ENCODE measurements around the gene MYH2.
"Not testable (repeated sequence)": the region's sequence is repeated elsewhere in the genome, so short reads cannot be mapped to it uniquely, and the experiment has no call there.

Gene MYH2

DNA sequence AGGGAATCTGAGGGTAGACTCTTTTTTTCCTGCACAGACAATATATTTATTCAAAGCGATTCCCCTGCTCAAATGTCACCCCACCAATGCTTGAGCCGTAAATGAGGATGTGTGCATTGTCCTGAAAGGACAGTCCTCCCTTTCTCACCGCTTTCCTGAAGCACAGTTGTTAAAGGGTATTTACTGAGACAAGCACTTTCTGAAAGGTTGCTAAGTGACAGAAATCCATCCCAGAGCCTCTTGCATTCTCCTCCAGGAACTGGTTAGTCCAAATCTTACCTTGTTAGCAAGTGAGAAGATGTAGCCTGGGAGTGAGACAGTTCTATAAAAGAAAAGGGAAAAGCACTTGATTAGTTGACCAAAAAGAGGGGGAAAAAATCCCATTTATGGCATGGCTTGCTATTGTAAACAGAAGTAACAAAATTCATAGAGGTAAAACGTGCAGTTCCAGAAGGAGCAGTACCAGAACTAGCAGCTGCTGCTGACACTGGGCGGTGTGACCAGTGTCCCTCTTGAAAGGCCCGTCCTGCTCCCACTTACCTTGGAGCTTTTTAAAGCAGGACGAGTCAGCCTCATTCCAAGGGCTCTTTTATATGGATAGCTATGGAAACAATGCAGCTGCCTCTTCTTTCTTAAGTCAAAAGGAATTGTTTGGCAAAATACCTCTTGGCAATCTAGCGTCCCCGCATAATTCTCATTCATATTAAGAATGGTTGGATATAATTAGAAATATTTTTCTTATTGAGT lies at the start of gene MYH2:
Gene MYH2, minus strand, starts transcription at position 563 of the 747 bp plus-strand sequence. CDS start 1,738 bp downstream, outside the sequence.
- DNase-seq: no peak

DNA sequence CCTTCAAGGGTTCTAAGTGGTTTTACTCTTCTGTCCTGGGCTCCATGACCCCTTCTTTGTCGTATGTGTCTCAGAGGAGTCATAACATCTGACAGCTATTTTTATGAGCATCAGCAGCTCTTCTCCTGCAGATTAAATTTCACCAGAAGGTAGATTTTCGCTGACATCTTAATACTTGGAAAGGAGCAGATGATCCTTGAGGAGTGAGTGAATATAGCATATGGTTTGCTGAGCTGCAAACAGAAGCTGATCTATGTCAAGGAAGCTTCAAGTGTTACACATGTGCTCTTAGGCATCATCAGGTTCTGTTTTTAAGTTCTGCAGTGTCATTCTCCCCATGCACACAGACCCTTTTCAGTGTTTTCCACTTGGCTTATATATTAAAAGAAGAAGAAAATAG lies 49.2 kb upstream of the MYH2 start:
- no peak for DNase-seq

DNA sequence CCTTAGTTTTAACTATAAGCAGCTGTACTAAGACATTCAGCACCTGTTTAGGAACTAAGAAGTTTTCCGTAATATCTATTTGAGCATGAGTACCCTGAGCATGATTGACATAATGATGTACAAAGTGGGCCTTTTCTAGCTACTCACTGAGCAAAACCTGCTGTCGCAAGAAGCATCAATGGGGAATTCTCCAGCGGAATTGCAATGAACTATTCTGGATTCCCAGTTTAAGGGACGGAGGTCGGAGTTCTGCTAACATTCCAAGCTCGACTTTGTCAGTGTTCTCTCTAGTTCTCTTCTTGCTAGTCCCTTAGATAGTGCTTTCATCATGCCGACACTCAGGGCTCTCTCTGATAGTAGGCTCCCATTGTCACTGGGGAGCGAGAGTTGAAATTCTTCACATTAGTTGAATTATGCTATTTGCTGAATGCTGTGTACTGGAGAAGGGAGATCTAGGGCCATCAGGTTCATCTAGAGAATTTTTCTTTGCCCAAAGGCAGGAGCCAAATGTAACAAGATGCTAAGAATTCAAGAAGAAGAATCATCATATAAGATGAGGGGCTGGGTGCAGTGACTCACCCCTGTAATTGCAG lies 40.2 kb upstream of the MYH2 start:
- DNase-seq: no peak

DNA sequence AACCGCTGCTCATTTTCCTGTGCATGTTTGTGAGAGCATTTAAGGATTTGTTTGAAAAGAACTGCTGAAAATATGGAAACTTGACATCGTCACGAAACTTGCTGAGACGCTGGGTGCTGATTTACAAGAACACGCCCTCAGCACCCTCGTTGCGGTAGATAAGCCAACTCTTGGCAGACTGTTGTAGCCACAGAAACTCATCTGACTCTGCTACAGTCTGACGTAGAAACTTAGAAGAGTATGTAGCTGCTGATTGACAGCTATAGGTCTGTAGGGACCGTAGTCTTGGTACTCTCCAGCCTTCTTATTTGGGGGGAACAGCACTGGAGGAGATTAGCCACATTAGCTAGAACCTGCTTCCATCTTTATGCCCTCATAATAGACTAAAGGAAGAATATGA lies 36.1 kb upstream of the MYH2 start:
- no peak for DNase-seq

DNA sequence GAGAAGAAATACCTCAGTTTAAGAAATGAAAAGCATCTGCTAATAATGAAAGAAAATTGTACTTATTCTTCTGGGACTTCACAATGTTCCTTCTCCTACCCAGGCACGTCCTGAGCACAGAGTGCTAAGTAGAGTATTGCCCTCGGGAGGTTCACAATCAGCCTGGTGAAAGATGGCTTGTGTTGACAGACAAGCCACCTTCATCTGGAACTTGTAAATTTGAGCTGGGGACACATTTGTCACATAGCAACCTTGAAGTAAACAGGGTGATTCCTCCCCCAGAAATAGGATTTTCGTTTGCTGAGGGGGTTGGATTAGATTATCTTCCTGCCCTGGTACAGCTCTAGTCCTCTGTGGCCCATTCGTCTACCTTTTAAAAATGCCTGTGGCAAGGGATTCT lies 34.4 kb upstream of the MYH2 start:
- DNase-seq: no peak

DNA sequence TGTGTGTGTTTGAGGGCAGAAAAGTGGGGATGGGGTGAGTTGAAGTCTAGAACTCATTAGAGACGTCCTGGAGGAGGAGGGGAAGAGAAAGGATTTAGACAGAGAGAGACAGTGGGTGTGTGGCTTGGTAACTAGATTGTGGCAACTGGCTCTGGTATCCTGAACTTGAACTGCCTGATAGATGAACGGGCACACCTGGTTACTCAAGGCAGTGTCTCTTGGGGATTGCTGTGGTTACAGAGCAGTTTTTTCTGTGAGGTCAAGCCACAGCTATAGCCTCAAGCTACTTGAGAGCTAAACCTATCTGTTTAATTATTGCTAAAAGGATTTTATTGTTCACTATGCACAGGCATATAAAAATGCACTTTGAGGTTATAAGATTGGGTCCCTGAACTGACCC lies 29.8 kb upstream of the MYH2 start:
- no peak for DNase-seq

DNA sequence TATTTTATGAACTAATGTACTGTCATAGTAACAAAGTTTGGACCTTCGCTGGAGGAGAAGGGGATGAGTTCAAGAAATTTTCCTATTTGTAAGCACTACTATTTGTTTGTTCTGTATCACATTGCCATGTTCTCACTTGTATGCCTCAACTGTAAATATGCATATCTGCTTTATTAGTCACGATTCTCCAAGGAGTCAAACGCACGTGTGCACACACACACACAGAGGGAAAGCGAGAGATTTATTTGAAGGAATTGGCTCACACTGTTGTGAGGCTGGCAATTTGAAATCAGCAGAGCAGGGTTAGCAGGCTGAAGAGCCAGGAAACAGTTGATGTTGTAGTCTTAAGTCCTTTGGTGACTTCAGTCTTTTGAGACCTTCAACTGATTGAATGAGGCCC lies 24.9 kb upstream of the MYH2 start:
- no peak for DNase-seq

DNA sequence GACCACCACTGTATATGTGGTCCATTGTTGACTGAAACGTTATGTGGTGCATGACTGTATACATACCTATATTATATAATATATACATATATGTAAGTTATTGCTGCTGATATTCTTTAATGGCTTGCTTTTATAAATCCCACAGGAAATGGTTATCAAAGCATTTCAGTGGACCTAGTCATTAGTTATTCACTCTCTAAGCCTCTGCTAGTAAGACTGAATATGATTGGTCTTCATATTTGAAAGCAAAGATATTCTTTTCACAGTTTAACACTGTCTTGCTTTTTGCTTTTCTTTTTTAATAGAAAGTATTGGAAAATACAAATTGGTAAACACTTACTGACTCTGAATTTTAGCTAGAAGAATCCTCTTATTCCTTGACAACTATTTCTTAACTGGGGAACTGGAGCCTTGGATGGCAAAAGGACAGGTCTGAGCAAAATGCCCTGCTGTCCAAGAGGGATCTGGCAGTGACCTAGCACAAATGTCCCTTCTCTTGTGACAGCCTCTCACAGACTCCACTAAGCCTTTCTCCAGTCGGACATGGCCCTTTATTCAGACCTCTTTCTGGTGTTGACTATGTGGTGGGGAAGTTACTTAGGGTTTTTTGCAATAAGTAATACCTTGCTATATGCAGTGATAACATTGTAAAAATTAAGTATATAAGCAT lies 14.7 kb upstream of the MYH2 start:
- DNase-seq: no peak

DNA sequence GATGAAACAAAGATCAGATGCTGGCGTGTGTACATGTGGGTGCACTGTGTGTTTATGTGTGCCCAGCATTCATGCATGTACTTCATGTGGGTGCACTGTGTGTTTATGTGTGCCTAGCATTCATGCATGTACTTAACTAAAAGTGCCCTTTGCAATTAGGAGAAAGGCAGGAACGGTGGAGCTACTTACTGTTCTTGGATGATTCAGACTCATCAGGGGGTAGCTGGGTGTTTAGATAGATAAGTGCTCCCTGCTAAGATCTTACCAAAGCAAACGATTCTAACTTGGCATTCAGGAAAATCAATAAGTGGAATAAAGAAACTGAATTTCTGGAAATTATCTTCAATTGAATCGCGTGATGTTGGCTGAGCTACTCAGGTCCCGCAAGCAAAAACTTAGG lies 8.6 kb upstream of the MYH2 start:
- DNase-seq: no peak

DNA sequence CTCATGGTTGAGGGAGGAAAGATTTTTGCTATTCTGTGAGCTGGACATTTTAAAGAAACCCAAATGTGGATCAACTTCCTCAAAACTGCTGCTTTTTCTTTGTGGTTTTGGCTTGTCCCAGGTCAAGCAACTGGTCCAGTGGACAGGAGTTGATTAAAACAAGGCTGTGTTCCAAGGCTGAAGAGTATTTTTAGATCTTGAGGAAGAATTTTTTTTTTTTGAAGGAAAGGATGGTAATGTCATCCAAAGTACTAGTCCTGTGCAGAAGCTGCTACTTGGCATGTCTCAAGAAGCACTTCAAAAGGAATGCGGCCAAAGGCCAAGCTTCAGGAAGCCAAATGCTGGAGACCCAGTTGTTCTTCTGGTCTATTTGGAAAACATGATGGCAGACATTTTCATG lies 8.0 kb upstream of the MYH2 start:
- DNase-seq: no peak

DNA sequence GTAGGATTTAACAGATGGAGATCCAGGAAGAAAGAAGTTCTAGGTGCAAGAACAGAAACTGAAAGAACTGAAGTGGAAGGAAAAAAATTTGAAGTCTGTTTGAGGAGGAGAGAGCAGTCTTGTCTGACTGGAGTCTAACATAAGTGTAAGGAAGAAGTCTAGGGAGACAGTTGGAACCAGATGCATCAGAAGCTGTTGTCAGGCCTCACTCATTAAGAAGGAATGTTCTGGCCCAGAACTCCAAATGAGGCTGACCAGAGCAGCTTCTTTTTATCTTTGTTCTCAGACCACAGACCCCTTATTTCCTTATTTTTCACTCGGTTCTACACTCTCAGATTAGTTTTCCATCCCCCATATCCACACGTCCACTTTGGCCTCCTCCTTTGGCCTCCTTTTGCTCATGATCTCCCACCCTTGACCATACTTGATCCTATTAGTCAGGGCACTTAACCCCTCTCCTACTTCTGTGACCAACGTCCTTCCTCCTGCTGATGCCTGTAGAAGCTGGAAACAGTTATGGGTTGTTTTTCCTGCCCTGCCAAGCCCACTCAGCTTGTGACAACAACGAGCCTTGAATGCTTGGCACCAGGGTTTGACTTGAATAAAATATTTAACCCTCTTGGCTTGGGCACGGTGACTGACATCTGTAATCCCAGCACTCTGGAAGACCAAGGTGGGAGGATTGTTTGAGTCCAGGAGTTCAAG lies 7.0 kb upstream of the MYH2 start:
- no peak for DNase-seq

DNA sequence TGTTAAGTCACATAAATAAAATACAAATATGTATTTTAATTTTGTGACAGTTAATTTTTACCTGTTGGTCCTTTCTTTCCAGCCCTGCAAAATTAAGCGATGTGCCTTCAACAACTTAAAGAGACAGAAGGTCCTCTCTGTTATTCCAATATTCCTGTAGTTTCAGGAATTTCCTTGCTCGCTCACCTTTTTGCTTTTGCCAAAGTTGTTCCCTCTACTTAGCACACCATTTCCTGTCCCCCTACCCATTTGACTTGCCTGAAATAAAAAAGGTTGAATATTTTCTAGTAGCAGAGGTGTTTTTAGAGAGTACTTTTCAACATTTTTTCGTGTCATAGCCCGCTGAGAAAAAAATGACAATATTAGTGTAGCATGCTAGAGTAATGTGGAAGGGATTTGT lies 556 bp upstream of the MYH2 start:
- DNase-seq: no peak

DNA sequence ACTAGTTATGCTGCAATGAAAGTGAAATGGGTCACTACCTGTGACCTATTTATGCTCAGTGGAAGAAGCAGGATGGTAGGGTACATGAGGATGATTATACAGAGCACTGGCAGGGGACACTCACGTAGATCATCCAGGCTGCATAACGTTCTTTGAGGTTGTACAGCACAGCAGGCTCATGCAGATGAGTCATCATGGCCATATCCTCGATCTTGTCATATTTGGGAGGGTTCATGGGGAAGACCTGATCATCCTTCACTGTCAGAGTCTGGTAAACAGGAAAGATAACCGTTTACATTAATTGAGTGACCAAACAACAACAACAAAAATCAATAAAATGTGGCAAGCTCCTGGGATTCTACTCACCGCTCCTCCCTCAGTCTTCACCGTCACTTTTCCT lies 2.1 kb downstream of the MYH2 start:
- DNase-seq: no peak

DNA sequence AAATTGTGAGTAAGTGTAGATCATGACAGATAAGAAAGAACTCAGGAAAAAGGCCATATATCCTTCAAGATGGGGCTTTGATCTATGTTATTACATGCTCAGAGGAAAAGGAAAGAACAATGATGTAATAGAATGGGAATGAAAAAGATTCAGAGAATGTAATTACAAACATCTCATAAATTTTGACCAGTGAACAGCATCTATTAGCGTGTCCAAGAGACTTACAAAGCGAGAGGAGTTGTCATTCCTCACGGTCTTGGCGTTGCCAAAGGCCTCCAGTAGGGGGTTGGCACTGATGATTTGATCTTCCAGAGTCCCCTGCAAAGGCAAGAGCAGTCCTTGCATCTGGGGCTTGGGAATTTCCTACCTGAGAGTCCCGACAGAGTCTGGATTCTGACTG lies 6.0 kb downstream of the MYH2 start:
- not testable (repeated sequence) for DNase-seq

DNA sequence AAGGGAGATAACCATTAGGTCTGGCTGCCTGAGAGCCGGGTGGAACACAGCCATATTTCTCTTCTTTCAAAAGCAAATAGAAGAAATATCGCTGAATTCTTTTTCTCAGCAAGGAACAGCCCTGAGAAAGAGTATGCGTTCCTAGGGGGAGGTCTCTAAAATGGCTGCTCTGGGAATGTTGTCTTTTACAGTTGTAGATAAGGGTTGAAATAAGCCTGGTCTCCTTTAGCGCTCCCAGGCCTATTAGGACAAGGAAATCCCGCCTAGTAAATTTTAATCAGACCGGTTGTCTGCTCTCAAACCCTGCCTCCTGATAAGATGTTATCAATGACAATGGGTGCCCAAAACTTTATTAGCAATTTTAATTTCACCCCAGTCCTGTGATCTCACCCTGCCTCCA lies 8.3 kb downstream of the MYH2 start:
- not testable (repeated sequence) for DNase-seq

DNA sequence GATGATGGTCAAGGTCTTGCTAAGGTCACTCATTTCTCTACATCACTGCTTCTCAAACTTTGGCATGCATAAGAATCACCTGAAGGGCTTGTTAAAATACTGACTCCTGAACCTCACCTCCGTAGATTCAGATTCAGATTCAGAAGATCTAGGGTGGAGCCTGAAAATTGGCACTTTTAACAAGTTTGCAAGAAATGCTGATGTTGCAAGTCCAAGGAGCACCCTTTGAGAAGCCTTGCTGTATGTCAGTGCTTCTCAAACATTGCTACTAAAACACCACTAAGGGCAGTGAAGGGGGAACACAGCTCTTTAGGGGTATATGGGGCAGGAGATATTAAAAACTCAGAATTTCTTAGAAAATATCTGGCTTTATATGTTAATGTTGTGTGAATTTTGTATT lies 17.4 kb downstream of the MYH2 start:
- DNase-seq: no peak

DNA sequence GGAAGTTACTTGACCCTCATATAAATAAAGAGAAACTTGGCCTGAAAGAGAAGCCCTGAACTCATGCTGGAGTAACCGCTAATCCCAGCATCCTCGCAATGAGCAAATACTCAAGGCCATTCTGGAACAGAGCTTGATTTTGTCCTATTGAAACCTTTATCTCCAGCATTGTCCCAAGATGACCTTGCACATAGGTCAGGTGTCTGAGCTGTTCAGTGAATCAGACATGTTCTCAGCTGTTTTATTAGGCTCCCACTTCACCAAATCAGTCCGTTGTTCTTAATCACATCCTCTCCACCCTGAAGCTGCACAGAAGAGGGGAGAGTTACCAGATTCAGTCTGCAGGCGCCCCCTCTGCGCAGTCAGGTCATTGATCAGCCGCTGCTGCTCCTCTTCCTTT lies 22.0 kb downstream of the MYH2 start:
- no peak for DNase-seq

DNA sequence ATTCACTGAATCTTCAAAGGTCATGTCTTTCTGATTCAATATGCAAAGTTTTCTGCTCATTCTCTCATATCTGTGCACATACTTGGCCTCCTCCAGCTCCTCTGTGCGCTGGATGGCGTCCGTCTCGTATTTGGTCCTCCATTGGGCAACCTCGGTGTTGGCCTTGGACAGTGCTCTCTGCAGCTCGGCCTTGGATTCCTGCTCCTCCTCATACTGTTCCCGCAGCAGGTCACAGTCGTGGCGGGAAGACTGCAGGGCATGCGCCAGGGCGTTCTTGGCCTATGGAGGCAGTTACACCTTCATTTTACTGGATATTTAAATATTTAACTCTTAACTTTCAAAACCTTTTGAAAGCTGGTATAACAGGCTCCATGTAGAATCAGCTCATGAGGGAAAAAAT lies 22.9 kb downstream of the MYH2 start:
- DNase-seq: no peak

DNA sequence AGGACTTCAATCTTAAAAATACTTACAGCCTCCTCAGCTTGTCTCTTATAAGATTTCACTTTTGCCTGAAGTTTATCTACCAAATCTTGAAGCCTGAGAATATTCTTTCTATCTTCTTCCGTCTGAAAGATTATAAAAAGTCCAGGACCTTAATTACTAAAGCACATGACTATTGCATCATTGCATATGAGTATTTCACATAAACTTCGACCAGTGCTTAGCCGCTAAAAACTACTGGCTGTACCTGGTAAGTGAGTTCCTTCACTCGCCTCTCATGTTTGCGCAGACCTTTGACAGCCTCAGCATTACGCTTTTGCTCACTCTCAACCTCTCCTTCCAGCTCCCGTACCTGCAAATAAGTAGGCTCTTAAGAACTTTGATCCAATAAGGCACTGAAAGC lies 26.4 kb downstream of the MYH2 start:
- no peak for DNase-seq

DNA sequence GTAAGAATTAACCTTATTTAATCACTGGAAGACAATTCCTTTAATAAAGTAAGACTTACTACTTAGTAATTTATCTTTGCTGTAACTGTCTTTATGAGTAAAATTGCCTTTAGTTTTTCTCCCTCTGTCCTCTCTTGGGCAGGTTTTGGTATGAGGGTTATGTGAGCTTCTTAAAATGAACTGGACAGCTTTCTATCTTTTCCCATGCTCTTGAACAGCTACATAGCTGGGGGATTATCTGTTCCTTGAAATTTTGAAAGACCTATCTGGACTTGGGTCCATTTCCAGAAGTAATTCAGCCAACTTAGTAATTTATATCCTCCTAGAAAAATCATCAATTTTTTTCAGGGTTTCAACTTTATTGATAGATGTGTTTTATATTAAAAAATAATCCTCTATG lies 27.5 kb downstream of the MYH2 start:
- no peak for DNase-seq

DNA sequence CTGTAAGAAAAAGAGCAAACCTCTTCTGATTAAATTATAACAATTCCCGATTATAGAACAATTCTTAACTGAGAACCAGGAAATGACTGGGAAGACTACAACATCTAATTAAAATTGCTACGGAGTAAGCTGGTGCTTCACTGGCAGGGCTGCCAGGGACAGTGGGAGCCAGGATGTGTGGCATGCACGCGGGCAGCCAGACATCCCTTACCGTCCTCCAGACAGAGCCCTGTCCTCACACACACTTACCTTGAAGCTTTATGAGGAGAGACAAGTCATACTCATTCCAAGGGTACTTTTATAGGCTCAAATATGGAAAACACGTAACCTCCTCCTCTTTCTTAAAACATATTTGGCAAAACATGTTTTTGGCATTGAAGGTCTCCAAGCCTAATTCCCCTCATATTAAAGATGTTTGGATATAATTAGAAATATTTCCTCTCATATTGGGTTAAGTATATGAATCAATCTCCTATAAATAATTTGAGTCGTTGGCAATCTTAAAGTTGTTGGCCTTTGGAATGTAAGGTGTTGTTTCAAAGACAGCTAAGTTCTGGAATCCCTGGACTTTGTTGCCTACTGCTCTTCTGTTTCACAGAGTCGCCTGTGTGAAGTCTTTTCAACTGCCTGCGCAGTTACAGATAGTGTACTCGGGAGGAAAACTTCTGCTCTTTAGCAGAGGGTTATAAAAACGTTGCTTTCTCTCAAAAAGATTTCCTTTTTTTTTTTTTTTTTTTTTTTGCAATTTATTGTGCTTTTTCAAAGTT lies 31.0 kb downstream of the MYH2 start, which contains the start of gene MYH1:
Gene MYH1, minus strand, starts transcription at position 272 of the 767 bp plus-strand sequence. CDS start 1,900 bp downstream, outside the sequence.
- DNase-seq: no peak

DNA sequence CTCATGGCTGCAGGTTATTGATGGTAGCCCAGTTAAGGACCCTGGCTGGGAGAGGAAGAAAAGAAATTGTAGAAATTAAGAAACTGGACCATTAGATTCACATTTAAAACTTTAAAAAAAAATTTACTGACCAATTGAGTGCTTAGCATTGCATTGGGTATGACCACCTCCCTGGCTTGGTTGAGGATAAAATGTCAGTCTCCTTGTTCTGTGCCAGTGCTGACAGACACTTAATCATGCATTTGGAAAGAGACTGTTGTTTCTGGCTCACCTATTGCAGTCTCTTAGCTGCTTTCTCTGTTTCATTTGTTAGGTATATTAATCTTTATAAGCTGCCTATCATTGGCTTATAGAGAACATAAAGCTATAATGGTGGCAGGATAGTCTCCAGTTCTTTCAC lies 32.8 kb downstream of the MYH2 start:
- no peak for DNase-seq

DNA sequence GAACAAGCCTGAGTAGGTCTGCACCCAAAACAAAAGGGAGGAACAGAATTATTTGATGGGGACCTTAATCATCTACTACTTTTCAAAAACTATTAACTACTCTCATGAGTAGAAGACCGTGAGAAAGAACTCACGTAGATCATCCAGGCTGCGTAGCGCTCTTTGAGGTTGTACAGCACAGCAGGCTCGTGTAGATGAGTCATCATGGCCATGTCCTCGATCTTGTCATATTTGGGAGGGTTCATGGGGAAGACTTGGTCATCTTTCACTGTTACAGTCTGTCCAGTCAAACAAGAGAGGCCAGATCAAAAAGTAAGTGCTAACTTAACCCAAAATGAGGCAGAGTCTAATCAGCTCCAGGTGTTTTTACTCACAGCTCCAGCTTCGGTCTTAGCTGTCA lies 33.4 kb downstream of the MYH2 start:
- no peak for DNase-seq

All from activated CD4-positive, alpha-beta T cell treated with anti-CD3 and anti-CD28 coated beads for 1 hour (primary cell).